ENCODE measurements around the gene SLIT2.

Gene SLIT2, protein sequence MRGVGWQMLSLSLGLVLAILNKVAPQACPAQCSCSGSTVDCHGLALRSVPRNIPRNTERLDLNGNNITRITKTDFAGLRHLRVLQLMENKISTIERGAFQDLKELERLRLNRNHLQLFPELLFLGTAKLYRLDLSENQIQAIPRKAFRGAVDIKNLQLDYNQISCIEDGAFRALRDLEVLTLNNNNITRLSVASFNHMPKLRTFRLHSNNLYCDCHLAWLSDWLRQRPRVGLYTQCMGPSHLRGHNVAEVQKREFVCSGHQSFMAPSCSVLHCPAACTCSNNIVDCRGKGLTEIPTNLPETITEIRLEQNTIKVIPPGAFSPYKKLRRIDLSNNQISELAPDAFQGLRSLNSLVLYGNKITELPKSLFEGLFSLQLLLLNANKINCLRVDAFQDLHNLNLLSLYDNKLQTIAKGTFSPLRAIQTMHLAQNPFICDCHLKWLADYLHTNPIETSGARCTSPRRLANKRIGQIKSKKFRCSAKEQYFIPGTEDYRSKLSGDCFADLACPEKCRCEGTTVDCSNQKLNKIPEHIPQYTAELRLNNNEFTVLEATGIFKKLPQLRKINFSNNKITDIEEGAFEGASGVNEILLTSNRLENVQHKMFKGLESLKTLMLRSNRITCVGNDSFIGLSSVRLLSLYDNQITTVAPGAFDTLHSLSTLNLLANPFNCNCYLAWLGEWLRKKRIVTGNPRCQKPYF (N-terminal part only)

DNA sequence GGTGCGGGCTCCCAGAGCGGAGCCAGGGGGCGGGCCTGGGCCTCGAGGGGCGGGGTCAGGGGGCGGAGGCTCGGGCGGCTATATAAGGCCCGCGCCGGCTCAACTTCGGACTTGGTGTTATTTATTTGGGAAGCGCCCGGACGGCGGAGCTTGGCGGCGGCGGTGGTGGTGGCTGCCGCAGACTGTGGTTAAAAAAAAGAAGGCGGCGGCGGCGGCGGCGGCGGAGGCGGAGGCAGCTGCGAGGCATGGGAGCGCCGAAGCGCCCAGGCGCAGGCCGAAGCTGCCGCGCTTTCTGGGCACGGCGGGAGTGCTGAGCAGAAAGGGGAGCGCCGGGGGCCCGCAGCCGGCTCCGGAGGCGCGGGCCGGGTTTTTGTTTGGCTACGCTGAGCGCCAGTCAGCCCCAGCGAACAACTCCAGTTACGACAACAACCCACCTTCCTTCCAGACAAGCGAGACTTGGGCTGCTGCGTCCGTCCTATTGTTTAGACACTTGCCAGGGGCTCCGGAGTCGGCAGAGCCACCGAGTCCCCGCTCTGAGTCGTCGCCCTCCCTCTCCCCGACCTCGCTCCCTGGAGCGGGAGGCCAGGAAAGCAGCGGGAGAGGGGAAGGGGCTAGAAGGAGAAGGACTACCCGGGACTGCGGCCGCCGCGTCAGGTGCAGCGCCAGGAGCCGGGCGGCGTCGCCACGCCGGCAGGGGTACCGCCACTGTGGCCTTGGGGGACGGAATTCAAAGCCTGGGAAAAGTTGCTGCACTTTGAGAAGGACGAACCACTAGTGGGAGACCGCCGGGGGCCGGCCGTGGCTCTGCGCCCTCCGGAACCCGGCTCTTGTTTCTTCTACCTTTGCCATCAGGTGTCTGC, at the start of gene SLIT2:
TSS of gene SLIT2 (plus strand) at position 110 of the 860 bp plus-strand sequence. CDS start 1,911 bp downstream, outside the sequence.
- no peak for DNase-seq

DNA sequence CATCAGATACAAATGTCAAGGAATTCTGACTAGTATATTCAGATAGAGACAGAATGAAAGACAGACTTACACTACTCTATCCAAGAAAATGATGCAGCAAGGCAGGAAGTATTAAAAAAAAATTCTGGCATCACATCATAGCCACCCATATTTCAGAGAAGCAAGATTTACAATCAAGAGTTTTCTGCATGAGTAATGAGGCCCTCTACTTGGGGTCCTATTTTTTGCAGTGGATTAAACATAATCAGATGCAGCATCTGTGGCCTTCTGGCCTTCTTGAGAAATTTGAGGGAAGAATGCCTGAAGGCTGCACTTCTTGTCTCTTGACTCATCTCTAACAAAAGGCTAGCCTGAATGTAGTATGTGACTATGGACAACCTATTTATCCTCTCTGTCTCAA, 48.2 kb upstream of the SLIT2 start:
- no peak for DNase-seq

DNA sequence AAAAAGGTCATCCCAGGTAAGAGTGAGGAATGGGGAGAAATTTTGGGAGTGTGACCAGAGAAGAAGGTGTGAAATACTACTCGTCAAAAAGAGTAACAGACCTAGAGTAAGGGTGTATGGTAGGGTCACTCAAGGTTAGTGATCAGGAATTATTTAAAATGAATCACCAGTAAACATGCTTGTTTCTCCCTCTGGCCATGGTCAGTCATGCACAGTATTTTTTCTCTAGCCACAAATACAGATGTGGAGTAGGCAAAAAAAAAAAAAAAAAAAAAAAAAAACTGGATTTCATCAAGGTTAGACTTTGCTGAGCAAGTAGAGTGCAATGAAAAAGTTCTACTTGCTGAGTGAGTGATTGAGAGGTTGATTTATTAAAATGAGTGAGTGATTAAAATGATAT, 34.2 kb upstream of the SLIT2 start:
- DNase-seq, result no peak

DNA sequence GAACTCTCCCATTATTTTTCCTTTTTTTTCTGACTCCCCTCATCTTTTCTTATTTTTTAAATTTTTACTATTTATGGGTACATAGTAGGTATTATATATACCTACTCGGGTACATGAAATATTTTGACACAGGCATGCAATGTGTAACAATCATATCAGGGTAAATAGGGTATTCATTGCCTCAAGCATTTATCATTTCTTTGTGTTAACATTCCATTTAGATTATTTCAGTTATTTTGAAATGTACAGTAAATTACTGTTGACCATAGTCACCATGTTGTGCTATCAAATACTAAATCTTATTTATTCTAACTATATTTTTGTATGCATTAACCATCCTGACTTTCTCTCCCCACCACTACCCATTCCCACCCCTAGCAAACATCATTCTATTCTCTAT, 33.8 kb upstream of the SLIT2 start:
- DNase-seq, result no peak

DNA sequence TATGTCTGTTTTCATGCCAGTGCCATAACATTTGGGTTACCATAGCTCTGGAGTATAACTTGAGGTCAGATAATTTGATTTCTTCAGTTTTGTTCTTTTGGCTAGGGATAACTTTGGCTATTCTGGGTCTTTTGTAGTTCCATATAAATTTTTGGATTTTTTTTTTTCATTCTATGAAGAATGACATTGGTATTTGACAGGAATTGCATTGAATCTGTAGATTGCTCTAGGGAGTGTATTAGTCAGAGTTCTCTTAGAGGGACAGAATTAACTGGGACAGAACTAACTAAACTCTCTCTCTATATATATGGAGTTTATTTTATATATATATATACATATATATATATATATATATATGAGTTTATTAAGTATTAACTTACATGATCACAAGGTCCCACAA, 32.2 kb upstream of the SLIT2 start:
- DNase-seq, result no peak

DNA sequence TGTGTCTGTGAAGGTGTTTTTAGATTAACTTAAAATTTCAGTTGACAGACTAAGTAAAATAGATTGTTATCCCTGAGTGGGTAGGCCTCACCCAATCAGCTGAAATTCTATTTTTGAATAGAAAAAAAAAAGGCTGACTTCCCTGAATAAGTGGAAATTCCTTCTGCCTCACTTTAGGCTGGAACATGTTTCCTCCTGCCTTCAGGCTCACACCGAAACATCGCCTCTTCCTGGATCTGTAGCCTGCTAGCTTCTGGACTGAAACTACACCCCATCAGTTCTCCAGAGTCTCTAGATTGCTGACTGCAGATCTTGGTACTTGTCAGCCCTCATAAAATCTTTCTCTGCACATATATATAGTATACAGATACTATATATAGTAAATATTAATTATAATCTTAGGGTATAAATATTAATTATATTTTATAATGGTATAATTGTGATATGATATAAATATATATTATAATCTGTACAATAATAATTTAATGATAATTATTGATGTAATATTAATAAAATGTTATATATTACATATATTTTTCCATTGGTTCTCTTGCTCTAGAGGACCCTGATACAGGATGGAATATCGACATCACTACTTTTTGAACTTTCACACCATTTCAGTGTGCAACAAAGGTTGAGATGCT, 13.7 kb upstream of the SLIT2 start:
- no peak for DNase-seq

DNA sequence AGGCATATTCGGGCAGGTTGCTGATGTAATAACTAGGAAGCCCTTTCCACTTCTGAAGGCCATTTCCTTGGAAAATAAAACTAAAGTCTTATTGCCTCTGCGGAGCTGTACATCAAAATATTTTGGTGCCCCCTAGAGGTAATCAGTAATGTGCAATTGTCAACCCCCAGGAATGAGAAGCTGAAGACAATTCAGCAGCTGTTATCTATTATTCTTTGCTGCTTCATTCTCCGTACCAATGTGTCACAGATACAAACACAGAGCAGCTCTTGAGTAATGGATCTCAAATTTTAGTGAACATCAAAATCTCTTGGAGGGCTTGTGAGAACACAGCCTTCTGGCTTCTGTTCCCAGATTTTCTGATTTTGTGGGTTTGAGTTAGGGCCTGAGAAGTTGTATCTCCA, 3.5 kb upstream of the SLIT2 start:
- no peak for DNase-seq

DNA sequence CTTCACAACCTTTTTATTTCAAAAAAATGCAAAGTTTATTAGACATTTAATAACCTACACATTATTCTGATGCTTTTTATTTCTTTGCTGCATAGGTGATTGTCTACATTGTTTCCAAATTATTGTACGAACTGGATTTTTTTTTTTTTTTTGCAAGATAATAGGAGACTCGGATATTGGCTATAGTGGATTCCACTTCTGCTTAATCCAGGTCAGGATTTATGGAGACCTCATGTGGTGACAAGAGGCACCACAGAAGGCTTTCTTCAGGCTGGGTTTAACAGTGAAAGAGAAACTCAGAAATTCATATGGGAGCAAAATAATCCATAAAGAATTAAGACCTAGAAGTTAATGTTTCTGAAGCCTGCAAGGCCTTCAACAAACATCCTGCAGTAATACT, 2.4 kb upstream of the SLIT2 start:
- DNase-seq, result no peak

DNA sequence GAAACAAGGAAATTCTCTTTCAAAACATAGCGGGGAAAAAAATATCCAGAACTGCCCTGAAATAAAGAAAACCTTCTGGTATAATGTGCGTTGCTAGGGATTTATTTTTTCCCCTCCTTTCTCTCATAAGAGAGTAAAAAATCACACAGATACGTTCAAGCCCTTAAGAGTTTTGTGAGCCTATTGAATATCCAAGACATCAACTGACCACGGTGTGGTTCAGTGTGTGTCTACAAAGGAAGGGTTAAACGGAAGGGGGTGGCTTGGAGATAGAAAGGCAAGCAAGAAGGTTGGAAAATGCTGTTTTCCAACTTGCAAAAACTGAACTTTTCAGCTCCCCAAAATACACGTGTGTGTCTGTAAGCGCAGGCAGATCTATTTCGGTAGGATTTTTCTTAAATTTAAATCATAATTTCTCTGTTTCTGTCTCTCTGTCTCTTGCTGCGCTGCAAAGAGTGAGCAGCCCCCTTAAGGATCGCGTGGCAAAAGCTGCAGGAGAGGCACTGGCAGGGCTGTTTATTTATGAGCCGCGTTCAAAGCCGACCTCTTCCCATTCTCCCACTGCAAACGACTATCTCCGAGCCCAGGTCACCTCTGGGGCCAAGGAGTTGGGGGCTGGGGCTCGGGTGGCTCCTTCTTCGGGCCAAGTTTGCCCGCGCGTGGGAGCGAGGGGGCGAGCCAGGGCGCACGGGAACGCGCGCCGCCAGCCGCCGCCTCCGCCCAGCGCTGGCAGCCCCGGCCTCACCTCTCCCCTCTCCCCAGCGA, 492 bp upstream of the SLIT2 start:
- DNase-seq, result no peak

DNA sequence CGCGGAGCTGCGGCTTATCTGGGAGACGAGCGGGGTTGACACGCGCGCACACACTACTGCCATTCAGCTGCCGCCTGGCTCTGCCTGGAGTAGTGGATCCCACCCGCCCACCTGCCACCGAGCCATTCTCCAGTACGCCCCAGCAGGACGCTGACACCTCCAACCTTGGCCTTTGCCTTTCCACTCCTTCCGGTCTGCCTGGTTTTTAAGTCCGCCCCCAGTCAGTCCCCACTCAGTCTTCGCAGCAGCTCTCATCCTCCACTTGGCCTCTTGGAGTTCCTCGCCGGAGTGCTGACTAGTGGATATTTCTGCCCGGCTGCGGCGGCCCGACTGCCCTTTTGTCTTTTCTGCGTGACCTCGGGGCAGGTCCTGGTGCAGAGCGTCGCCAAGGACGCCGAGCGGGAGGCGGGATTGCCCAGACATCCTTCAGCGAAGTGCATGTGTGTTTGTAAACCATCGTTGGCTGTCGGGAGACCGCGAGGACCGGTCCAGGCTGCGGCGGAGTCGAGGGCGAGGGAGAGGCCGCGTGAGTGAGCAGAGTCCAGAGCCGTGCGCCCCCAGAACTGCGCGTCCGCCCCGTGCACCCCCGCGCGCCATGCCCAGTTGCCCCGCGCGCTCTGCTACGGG, 1.1 kb downstream of the SLIT2 start:
- DNase-seq, result no peak

DNA sequence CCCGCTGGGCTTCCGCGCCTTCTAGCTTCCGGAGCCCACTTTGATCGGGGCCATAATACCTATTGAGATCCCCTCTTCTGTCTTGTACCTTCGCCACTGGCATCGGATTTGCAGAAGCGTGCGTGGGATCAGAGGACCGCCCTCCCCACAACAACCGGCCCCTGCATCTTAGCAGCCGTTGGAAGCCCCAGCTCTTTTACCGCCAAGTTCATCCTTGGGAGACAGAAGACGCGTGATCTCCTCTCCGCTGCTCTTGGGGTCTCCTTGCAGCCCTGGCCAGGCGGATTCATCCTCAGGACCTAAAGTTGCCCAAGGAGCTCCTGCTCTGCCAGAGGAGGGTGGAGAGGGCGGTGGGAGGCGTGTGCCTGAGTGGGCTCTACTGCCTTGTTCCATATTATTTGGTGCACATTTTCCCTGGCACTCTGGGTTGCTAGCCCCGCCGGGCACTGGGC, 1.6 kb downstream of the SLIT2 start:
- DNase-seq, result no peak

DNA sequence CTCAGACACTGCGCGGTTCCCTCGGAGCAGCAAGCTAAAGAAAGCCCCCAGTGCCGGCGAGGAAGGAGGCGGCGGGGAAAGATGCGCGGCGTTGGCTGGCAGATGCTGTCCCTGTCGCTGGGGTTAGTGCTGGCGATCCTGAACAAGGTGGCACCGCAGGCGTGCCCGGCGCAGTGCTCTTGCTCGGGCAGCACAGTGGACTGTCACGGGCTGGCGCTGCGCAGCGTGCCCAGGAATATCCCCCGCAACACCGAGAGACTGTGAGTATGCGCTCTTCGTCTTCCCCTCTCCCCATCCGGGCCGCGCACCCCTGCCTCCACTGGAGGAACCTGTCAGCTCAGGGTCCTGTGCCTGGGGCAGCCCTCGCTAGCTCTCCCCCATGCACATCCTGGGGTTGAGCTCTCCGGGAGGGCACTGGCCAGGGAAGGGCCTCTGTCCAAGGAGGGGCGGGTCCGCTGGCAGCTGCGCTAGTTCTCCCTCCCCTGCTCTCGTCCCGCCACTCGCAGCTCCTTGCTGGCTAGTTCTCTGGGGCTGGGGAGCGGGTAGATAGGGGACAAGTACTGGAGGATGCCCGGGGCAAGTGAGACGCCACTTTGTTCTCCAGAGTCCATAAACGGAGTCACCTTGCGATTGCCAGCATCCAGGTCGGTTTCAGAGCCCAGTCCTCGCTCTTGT, 2.2 kb downstream of the SLIT2 start:
- DNase-seq, result no peak

DNA sequence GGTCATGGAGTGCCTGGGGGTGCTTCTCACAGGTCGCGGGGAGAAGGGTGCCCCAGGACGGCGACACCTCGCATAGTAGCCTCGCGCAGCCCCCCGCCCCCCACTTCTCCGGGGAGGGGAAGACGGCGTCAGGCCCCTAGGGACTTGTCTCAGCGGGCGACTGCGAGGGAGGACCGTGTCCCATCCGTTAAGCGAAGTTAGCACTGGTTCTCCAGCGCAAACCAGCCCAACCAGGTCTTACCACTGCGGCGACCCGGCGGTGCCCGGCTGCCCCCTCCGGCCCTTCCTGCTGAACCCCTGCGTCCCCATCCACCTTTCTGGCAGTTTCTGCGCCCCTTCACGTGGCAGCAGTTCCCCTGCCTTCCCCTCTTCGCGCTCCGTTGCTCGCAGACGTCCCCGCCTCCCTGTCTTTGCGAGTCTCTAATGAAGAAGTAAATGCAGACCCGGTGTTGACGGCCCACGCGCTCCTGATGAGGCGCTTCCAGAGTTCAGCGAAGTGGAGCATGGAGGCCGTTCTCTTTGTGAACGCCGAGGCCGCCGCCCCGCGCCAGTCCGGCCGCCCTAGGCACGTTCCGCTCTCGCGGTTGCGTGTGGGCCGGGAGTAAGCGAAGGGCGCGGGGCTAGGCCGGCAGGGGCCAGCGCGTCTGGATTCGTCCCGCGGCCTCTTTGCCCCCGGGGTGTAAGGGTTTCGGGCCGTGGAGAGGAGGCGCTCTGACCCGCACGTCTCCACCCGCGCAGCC, 3.0 kb downstream of the SLIT2 start:
- DNase-seq, result no peak

DNA sequence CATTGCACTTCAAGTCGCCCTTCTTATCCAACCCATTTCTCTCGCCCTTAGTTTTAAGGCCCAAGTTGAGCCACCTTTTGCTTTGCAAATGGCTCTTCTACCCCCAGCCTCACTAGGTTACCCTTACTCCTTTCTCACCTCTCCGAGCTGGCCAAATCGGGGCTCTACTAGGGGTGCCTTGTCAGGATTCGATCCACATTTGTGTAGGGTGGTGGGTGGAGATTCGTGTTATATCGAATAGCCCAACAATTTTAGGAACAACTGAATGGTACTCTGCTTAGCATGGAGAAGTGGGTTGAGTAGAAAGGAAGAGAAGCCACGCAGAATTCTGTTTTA, 3.5 kb downstream of the SLIT2 start:
- DNase-seq, result no peak

DNA sequence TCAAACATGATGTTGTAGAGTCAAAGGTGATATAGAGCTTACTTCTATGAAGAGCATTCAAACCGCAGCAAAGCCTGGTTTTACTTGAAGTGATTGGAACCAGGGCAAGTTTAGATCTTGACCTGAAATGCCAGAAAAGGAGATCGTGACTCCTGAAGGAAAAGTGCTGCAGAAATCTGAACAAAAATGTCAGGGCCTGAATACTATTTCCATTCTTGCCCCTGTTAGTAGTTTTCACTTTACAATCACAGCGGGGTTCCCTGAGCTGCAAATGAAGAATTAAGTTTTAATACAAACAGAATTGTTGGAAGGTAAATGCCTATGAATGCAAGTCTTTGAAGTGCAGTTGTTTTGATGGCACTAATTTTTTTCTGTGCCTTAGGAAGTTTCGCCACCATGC, 4.1 kb downstream of the SLIT2 start:
- no peak for DNase-seq

DNA sequence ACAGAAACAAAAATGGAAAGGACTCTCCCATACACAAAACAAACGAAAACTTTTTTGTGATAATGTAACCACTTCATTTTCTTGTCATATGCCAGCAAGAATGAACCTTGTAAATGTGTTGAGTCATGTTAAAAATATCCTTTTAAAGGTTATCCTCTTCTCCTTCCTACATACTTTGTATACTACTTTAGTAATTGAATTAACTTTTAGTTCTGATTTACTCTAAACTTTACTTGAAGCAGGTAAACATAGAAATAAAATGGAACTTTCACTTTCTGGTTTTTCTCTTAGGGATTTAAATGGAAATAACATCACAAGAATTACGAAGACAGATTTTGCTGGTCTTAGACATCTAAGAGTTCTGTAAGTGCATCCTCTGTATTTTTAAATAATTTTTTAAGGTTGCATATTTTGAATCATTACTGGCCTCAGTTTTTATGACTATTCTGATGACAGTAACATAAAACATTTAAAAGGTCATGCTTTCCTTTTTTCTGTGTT, 4.7 kb downstream of the SLIT2 start:
- no peak for DNase-seq

DNA sequence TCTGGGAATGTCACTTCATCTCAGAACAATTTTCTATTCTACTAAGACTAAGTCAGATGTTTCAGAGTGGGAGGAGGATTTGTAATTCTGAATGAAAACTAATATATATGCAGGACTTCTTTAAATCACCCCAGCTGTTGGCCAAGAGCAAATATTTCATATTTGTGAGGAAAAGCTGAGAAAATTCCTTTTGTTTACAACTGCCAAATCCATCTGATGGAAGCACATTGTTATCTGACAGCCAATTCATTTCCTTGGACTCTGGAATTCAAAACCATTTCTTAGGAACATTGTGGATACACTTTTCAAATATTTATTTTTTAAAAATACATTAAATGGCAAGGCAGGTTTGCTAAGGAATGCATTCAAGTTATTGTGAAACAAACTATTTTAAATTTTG, 8.0 kb downstream of the SLIT2 start:
- DNase-seq, result no peak

DNA sequence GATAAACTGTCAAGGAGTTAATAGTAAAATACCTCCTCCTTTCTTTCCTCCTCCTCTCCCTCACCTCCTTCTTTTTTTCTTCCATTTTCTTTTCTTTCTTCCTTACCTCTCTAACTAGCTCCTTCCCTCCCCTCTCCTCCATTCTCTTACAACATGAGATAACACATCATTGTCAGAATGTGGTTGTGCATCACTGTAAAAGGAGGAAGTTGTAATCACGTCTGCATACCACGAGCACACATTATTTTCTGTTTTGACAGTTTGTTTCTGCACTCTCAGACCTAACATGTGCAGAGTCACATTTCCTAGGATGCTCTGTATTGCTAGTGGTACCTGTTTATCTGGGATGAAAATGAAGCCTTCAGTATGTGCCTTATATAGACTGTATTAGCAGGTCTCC, 9.1 kb downstream of the SLIT2 start:
- no peak for DNase-seq

DNA sequence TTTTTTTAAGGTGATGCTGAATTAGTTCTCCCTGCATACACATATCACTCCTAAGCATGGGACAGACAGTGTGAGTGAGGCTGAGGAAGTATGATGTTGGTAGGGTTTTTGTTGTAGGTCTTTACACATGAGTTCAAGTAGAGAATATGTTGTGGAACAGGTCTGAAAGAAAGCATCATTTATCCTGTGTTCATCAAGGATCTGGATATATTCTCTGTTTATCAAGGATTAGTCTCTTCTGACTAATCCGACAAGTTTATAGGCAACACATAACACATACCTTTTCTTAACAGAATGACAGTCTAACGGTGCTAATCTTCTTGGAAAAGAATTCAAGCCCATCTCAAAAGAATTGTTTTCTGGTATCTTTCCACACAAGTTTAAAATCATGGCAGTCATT, 10.5 kb downstream of the SLIT2 start:
- DNase-seq, result no peak

DNA sequence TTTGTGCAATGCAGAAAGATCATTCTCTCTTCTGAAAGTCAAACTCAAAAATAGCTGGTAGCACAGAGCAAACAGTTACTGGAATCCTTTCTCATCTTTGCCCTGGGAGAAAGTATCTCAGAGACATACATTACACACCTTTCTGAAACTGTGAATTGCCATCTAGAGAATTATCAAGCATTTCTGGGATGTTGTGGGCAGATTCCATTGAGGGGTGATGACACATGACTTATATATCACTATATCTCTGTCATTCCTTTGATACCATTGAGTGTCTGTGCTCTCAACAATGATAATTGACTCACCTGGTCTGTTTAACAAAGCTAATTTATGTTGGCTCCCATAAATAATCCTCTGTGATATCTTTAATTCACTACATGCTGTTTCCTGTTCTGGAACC, 13.0 kb downstream of the SLIT2 start:
- no peak for DNase-seq

Measured in CD4-positive, alpha-beta T cell treated with Interleukin-15 for 1 hour (primary cell).